Fibroblast of lung (primary cell): ENCODE measurements around the gene SH2D1B. TPM values are rescaled to one million over a fixed set of nuclear protein-coding genes. Genes with fewer than 3 reads are reported as not detected.
A peak's percentile ranks its signal among the peaks of the same experiment; 100 is the strongest.

Experiments used
- DNase-seq, 2 donors: peaks; one replicate each; pipeline versions ENCODE4 v3.0.0 to v3.0.0-alpha.2; 2010; ENCODE audit warnings: low read depth in 2 of 2
- H2AFZ ChIP-seq: 2 replicates; pipeline ENCODE4 v1.5.1; 2012; ENCODE audit warnings: low read length, control low read depth, inconsistent platforms
- H3K27ac ChIP-seq: 2 replicates; pipeline ENCODE4 v1.5.1; 2011; ENCODE audit warnings: low read length, control low read depth; ENCODE audit not compliant: insufficient read depth
- H3K27me3 ChIP-seq: 2 replicates; pipeline ENCODE4 v1.5.1; 2011; ENCODE audit warnings: mild to moderate bottlenecking, low read length; ENCODE audit not compliant: control insufficient read depth, insufficient read depth
- H3K36me3 ChIP-seq: 2 replicates; pipeline ENCODE4 v1.5.1; 2011; ENCODE audit warnings: low read length; ENCODE audit not compliant: control insufficient read depth, insufficient read depth
- H3K4me1 ChIP-seq: 2 replicates; pipeline ENCODE4 v1.5.1; 2011; ENCODE audit warnings: low read length; ENCODE audit not compliant: control insufficient read depth, insufficient read depth; ENCODE audit errors: extremely low read depth
- H3K4me2 ChIP-seq: 2 replicates; pipeline ENCODE4 v1.5.1; 2011; ENCODE audit warnings: low read length, control low read depth; ENCODE audit not compliant: insufficient read depth; ENCODE audit errors: extremely low read depth
- H3K4me3 ChIP-seq, 4 experiments: fragments of 200-600 bp in 1 of 4; sonication (generic) in 1 of 4; replicated peaks in 1 of 4; 2 replicates each; pipeline ENCODE4 v1.5.1; 2011 to 2016; ENCODE audit warnings: low read length in 4 of 4, low read depth in 3 of 4, mild to moderate bottlenecking in 3 of 4, control low read depth in 2 of 4, inconsistent platforms in 1 of 4, mixed read lengths in 1 of 4; ENCODE audit not compliant: insufficient read depth in 1 of 4; ENCODE audit errors: control extremely low read depth in 1 of 4
- H3K79me2 ChIP-seq: 2 replicates; pipeline ENCODE4 v1.5.1; 2012; ENCODE audit warnings: mild to moderate bottlenecking, low read length, inconsistent platforms; ENCODE audit not compliant: control insufficient read depth, insufficient read depth
- H3K9ac ChIP-seq: 2 replicates; pipeline ENCODE4 v1.5.1; 2011; ENCODE audit warnings: mild to moderate bottlenecking, low read length, control low read depth; ENCODE audit not compliant: insufficient read depth
- H3K9me3 ChIP-seq: 2 replicates; pipeline ENCODE4 v1.5.1; 2012; ENCODE audit warnings: low read depth, low read length; ENCODE audit not compliant: control insufficient read depth, insufficient read depth
- H4K20me1 ChIP-seq: 2 replicates; pipeline ENCODE4 v1.5.1; 2011; ENCODE audit warnings: low read length; ENCODE audit not compliant: control insufficient read depth, insufficient read depth; ENCODE audit errors: extremely low read depth
- CTCF ChIP-seq, 2 donors: IDR thresholded peaks in 1 of 2; conservative IDR thresholded peaks in 1 of 2; 1 replicate in 1 of 2; 2 replicates in 1 of 2; pipeline ENCODE4 v1.5.1; 2011 to 2012; ENCODE audit warnings: low read length in 2 of 2, control low read depth in 1 of 2, inconsistent platforms in 1 of 2, low read depth in 1 of 2, mild to moderate bottlenecking in 1 of 2
- EZH2 ChIP-seq: IDR thresholded peaks from 2 replicates; pipeline ENCODE4 v1.5.1; 2012; ENCODE audit warnings: low read length, control low read depth, mild to moderate bottlenecking; ENCODE audit errors: missing control alignments
- polyA plus RNA-seq, 2 donors: library from polyadenylated mRNA; depleted of rRNA in 1 of 2; stranded (reverse) in 1 of 2; unstranded in 1 of 2; fragments of >200 nt; gene quantifications; 2 replicates each; pipeline ENCODE4 v1.2.1, GENCODE V29; 2011 to 2012; ENCODE audit warnings: missing spikeins in 1 of 2
- total RNA-seq: library from RNA; depleted of rRNA; stranded (reverse); fragments of >200 nt; gene quantifications from 2 replicates; pipeline ENCODE4 v1.2.1, GENCODE V29; 2014

SH2D1B gene
- total and polyA plus RNA-seq, 2 donors (not counting 1 experiment from before 2014, with no cell fraction given): not detected

- Histone ChIP-seq H3K27ac (no peak overlapping the region), H3K9me3 (no peaks in the 10 kb centered on the region), H3K36me3 (no peaks in the 10 kb centered on the region), H3K4me2 (no peak overlapping the region), H3K9ac (no peak overlapping the region), H4K20me1 (no peaks in the 10 kb centered on the region), H3K79me2 (no peaks in the 10 kb centered on the region), H3K4me3 (no peak overlapping the region), H3K27me3 (peaks cover 3% of the 10 kb centered on the region), H3K4me1 (no peaks in the 10 kb centered on the region), H2AFZ (no peak overlapping the region)
- TF ChIP-seq EZH2 (no peak), CTCF (conservative IDR thresholded peaks at IDR 0.05 in 1 of 2, IDR thresholded peaks at IDR 0.05 in 1 of 2; ENCODE audit: low read depth in 1 of 2, low read length in 2 of 2) (no peak)
- no peak for DNase-seq
These were observed 37.5 kb downstream of the SH2D1B start for GRCh38 chr1:162374406-162374805.

- H4K20me1 ChIP-seq: no peaks in the 10 kb centered on the region
- no peak overlapping the region for H3K4me3 ChIP-seq
- no peak overlapping the region for H3K9ac ChIP-seq
- no peaks in the 10 kb centered on the region for H3K79me2 ChIP-seq
- peaks cover 3% of the 10 kb centered on the region for H3K27me3 ChIP-seq
- no peaks in the 10 kb centered on the region for H3K4me1 ChIP-seq
- no peak overlapping the region for H2AFZ ChIP-seq
- H3K27ac ChIP-seq: no peak overlapping the region
- peak in 1 of 2 donors; percentile 82 for DNase-seq
- no peak overlapping the region for H3K4me2 ChIP-seq
- TF ChIP-seq CTCF (conservative IDR thresholded peaks at IDR 0.05 in 1 of 2, IDR thresholded peaks at IDR 0.05 in 1 of 2; ENCODE audit: low read depth in 1 of 2, low read length in 2 of 2): no peak
- TF ChIP-seq EZH2: no peak
- H3K9me3 ChIP-seq: no peaks in the 10 kb centered on the region
- no peaks in the 10 kb centered on the region for H3K36me3 ChIP-seq
These were observed 38.2 kb downstream of the SH2D1B start for GRCh38 chr1:162373541-162374260.

- H3K36me3 ChIP-seq: no peaks in the 10 kb centered on the region
- H3K27ac ChIP-seq: no peak overlapping the region
- peaks cover 2% of the 10 kb centered on the region for H3K27me3 ChIP-seq
- H3K9me3 ChIP-seq: no peaks in the 10 kb centered on the region
- TF ChIP-seq EZH2 (no peak), CTCF (conservative IDR thresholded peaks at IDR 0.05 in 1 of 2, IDR thresholded peaks at IDR 0.05 in 1 of 2; ENCODE audit: low read depth in 1 of 2, low read length in 2 of 2) (no peak)
- H3K4me2 ChIP-seq: no peak overlapping the region
- H3K79me2 ChIP-seq: no peaks in the 10 kb centered on the region
- no peak overlapping the region for H2AFZ ChIP-seq
- no peak for DNase-seq
- no peak overlapping the region for H3K4me3 ChIP-seq
- H4K20me1 ChIP-seq: no peaks in the 10 kb centered on the region
- H3K4me1 ChIP-seq: no peaks in the 10 kb centered on the region
- no peak overlapping the region for H3K9ac ChIP-seq
These were observed 38.9 kb downstream of the SH2D1B start for GRCh38 chr1:162373072-162373427.
